ENCODE data around the gene DNLZ. TPM values are rescaled to one million over a fixed set of nuclear protein-coding genes. Genes with fewer than 3 reads are reported as not detected.

DNLZ gene
- total RNA-seq (2014; rRNA removed; shearing (Covaris generic)) (21.2 and 21.8 TPM in 2 replicates), total RNA-seq (2022) (13.1 and 16.8 TPM in 2 replicates), Bru-seq, nascent RNA (percentile 45 among the genes with signal in this experiment), BruChase-seq, experiment 1, labeled RNA remaining after a 6-hour chase (percentile 41 among the genes with signal in this experiment), BruChase-seq, experiment 2, labeled RNA remaining after a 2-hour chase (percentile 43 among the genes with signal in this experiment)
- long read RNA-seq, transcript DNLZ-201 (3 exons, 724 nt) = major isoform, 27 of 29 reads
- long read RNA-seq, partial matches to known transcripts = 0 of 29 reads
- long read RNA-seq, other reads (novel, unspliced or antisense) = 1 of 29 reads

- H3K27ac ChIP-seq (ENCODE audit: low read depth, low read length, poor library complexity, severe bottlenecking) = peak within 1 kb of the TSS; percentile 72
- H3K4me1 ChIP-seq (ENCODE audit: insufficient read depth, low read length, poor library complexity, severe bottlenecking) = peaks cover 12% of the 10 kb centered on the region
- H3K4me2 ChIP-seq (ENCODE audit: low read length) = peak within 1 kb of the TSS; percentile 68
- ChIA-PET CTCF (ENCODE audit: unreplicated experiment) (interaction anchor here (1.2 kb wide), 1 partner anchor 47 kb away, joined by 3 read pairs; no protein-coding TSS in a partner anchor), POLR2A (interaction anchor here (0.6 to 1.0 kb wide), 3 partner anchors 46 to 167 kb away, joined by 3 to 5 read pairs (median 3); no protein-coding TSS in a partner anchor)
- H3K4me3 ChIP-seq (ENCODE audit: low read depth, low read length, poor library complexity, severe bottlenecking) = peak within 1 kb of the TSS; percentile 82
- H3K9me3 ChIP-seq (ENCODE audit: low read length) = no peaks in the 10 kb centered on the region
- BruUV-seq (replicated peaks) = no TSS peak
- TF ChIP-seq CTCF (conservative IDR thresholded peaks at IDR 0.05; ENCODE audit: low read length) (peak; percentile 84), EZH2phosphoT487 (IDR thresholded peaks at IDR 0.05; ENCODE audit: borderline replicate concordance, low read depth, low read length) (no peak)
- H3K9me2 ChIP-seq (ENCODE audit: insufficient read depth, low read length) = no peaks in the 10 kb centered on the region
- no peaks in the 10 kb centered on the region for H4K20me1 ChIP-seq (ENCODE audit: insufficient read depth, low read length)
- H3K36me3 ChIP-seq (ENCODE audit: insufficient read depth, low read length) = no peaks in the 10 kb centered on the region
- intact Hi-C loops (cut with micrococcal nuclease; ENCODE audit: unreplicated experiment) = loop anchor here (1.0 kb wide), 1 partner anchor 37 kb away; the partner anchor contains the start of gene SNAPC4
- peak; percentile 95 for DNase-seq (ENCODE audit: low spot score)
- H2AFZ ChIP-seq (ENCODE audit: low read length) = peak within 1 kb of the TSS; percentile 67; the same call in 1 of the 2 replicates
- H3K79me2 ChIP-seq (ENCODE audit: insufficient read depth, low read depth, low read length) = no peaks in the 10 kb centered on the region
These were observed at the start of gene DNLZ for GRCh38 chr9:136363106-136363948. TSS of gene DNLZ (minus strand) at chr9:136363744. CDS start at chr9:136363714, 30 bp downstream.

GRCh38 chr9:136412962-136413361, 49.4 kb upstream of the DNLZ start:
- Histone ChIP-seq H3K4me3 (ENCODE audit: low read depth, low read length, poor library complexity, severe bottlenecking) (no peak overlapping the region), H3K36me3 (ENCODE audit: insufficient read depth, low read length) (peaks cover 69% of the 10 kb centered on the region), H3K4me2 (ENCODE audit: low read length) (no peak overlapping the region), H3K4me1 (ENCODE audit: insufficient read depth, low read length, poor library complexity, severe bottlenecking) (peaks cover 26% of the 10 kb centered on the region), H2AFZ (ENCODE audit: low read length) (no peak overlapping the region), H4K20me1 (ENCODE audit: insufficient read depth, low read length) (no peaks in the 10 kb centered on the region), H3K9me3 (ENCODE audit: low read length) (no peaks in the 10 kb centered on the region), H3K9me2 (ENCODE audit: insufficient read depth, low read length) (no peaks in the 10 kb centered on the region), H3K27ac (ENCODE audit: low read depth, low read length, poor library complexity, severe bottlenecking) (no peak overlapping the region), H3K79me2 (ENCODE audit: insufficient read depth, low read depth, low read length) (peaks cover 44% of the 10 kb centered on the region)
- TF ChIP-seq CTCF (conservative IDR thresholded peaks at IDR 0.05; ENCODE audit: low read length) (no peak), EZH2phosphoT487 (IDR thresholded peaks at IDR 0.05; ENCODE audit: borderline replicate concordance, low read depth, low read length) (no peak)
- no peak for DNase-seq (ENCODE audit: low spot score)
- intact Hi-C loops (cut with micrococcal nuclease; ENCODE audit: unreplicated experiment) = no loop called here
- ChIA-PET CTCF (ENCODE audit: unreplicated experiment) (no interaction called here), POLR2A (interaction anchor here (0.5 to 0.7 kb wide), 2 partner anchors 404 to 1536 kb away, joined by 3 read pairs; no protein-coding TSS in a partner anchor)
- BruUV-seq (replicated peaks) = no TSS peak
